GM12891 (cell line): ENCODE data around the gene ACOD1.
"Not testable (repeated sequence)": the region's sequence is repeated elsewhere in the genome, so short reads cannot be mapped to it uniquely, and the experiment has no call there.

Experiments used
- DNase-seq: peaks from one replicate; pipeline ENCODE4 v3.0.0; 2011; ENCODE audit warnings: low spot score; ENCODE audit not compliant: insufficient read length
- FAIRE-seq: peaks from 2 replicates; lab custom pipeline; 2011; peaks lifted over from hg19 to GRCh38; lab: Jason Lieb, UNC
- PAX5 ChIP-seq: IDR thresholded peaks from 2 replicates; pipeline ENCODE4 v1.6.1; 2011; ENCODE audit warnings: low read length, moderate library complexity, mild to moderate bottlenecking; ENCODE audit not compliant: insufficient read depth, severe bottlenecking
- POLR2A ChIP-seq: IDR thresholded peaks from 2 replicates; pipeline ENCODE4 v1.6.1; 2011; ENCODE audit warnings: low read depth, low read length, control low read depth
- POLR2AphosphoS5 ChIP-seq: IDR thresholded peaks from 2 replicates; pipeline ENCODE4 v1.6.1; 2011; ENCODE audit warnings: low read depth, low read length, control low read depth
- POU2F2 ChIP-seq: IDR thresholded peaks from 2 replicates; pipeline ENCODE4 v1.6.1; 2011; ENCODE audit warnings: low read depth, mild to moderate bottlenecking, control low read depth, low read length, moderate library complexity
- SPI1 ChIP-seq: IDR thresholded peaks from 2 replicates; pipeline ENCODE4 v1.6.1; 2011; ENCODE audit warnings: low read depth, low read length, control low read depth
- TAF1 ChIP-seq: IDR thresholded peaks from 2 replicates; pipeline ENCODE4 v1.6.1; 2011; ENCODE audit warnings: low read depth, low read length, control low read depth

ACOD1 gene

GRCh38 chr13:76943646-76944045 is 4.7 kb upstream of the ACOD1 start:
- TF ChIP-seq SPI1, result no peak
- no peak for TF ChIP-seq TAF1
- no peak for TF ChIP-seq POLR2A
- no peak for TF ChIP-seq POLR2AphosphoS5
- no peak for TF ChIP-seq POU2F2
- TF ChIP-seq PAX5, result no peak
- DNase-seq (no peak), FAIRE-seq (no peak)

GRCh38 chr13:76944456-76944855 is 3.9 kb upstream of the ACOD1 start:
- DNase-seq (no peak), FAIRE-seq (no peak)
- TF ChIP-seq SPI1, result no peak
- no peak for TF ChIP-seq POU2F2
- no peak for TF ChIP-seq TAF1

- no peak for TF ChIP-seq POU2F2
- TF ChIP-seq SPI1, result no peak
- no peak for TF ChIP-seq PAX5
- TF ChIP-seq TAF1, result no peak
- TF ChIP-seq POLR2AphosphoS5, result no peak
- TF ChIP-seq POLR2A, result no peak
- FAIRE-seq, result no peak
- no peak for DNase-seq
Measured at GRCh38 chr13:76950101-76950500, 1.8 kb downstream of the ACOD1 start.

- DNase-seq (no peak), FAIRE-seq (no peak)
- TF ChIP-seq TAF1 (no peak), POLR2AphosphoS5 (no peak), SPI1 (no peak), POU2F2 (no peak), PAX5 (no peak), POLR2A (no peak)
Measured at GRCh38 chr13:76953968-76954367, 5.7 kb downstream of the ACOD1 start.

GRCh38 chr13:76954538-76954937 is 6.2 kb downstream of the ACOD1 start:
- DNase-seq (no peak), FAIRE-seq (no peak)
- TF ChIP-seq PAX5, result no peak
- no peak for TF ChIP-seq TAF1
- TF ChIP-seq POU2F2, result no peak
- no peak for TF ChIP-seq POLR2A
- TF ChIP-seq POLR2AphosphoS5, result no peak

GRCh38 chr13:76955193-76955592 is 6.9 kb downstream of the ACOD1 start:
- DNase-seq (no peak), FAIRE-seq (no peak)
- TF ChIP-seq POLR2A, result no peak
- no peak for TF ChIP-seq SPI1
- no peak for TF ChIP-seq PAX5

- TF ChIP-seq PAX5 (no peak), POLR2AphosphoS5 (no peak), POLR2A (no peak)
- FAIRE-seq, result no peak
- DNase-seq, result no peak
Measured at GRCh38 chr13:76955661-76956060, 7.3 kb downstream of the ACOD1 start.

GRCh38 chr13:76958841-76959432 is 10.6 kb downstream of the ACOD1 start:
- no peak for DNase-seq
- TF ChIP-seq SPI1 (no peak), POLR2AphosphoS5 (no peak), PAX5 (no peak), TAF1 (no peak), POU2F2 (no peak), POLR2A (no peak)
- no peak for FAIRE-seq

GRCh38 chr13:76959734-76960133 is 11.4 kb downstream of the ACOD1 start:
- not testable (repeated sequence) for FAIRE-seq, DNase-seq

GRCh38 chr13:76965759-76966421 is 17.6 kb downstream of the ACOD1 start:
- FAIRE-seq (no peak), DNase-seq (no peak)
- TF ChIP-seq POLR2AphosphoS5 (no peak), POLR2A (no peak), POU2F2 (no peak), SPI1 (no peak), TAF1 (no peak), PAX5 (no peak)

- DNase-seq, result no peak
- no peak for TF ChIP-seq PAX5
- TF ChIP-seq POLR2A, result no peak
- TF ChIP-seq TAF1, result no peak
- no peak for TF ChIP-seq POU2F2
- TF ChIP-seq POLR2AphosphoS5, result no peak
- TF ChIP-seq SPI1, result no peak
- FAIRE-seq, result no peak
Measured at GRCh38 chr13:76967031-76967430, 18.7 kb downstream of the ACOD1 start.
